Measurements from ENCODE around the gene ST3GAL3. TPM values are rescaled to one million over a fixed set of nuclear protein-coding genes. Genes with fewer than 3 reads are reported as not detected.

Gene ST3GAL3
- total and polyA plus RNA-seq, 8 donors: 5.6 to 11.4 (median 8.6) TPM

DNA sequence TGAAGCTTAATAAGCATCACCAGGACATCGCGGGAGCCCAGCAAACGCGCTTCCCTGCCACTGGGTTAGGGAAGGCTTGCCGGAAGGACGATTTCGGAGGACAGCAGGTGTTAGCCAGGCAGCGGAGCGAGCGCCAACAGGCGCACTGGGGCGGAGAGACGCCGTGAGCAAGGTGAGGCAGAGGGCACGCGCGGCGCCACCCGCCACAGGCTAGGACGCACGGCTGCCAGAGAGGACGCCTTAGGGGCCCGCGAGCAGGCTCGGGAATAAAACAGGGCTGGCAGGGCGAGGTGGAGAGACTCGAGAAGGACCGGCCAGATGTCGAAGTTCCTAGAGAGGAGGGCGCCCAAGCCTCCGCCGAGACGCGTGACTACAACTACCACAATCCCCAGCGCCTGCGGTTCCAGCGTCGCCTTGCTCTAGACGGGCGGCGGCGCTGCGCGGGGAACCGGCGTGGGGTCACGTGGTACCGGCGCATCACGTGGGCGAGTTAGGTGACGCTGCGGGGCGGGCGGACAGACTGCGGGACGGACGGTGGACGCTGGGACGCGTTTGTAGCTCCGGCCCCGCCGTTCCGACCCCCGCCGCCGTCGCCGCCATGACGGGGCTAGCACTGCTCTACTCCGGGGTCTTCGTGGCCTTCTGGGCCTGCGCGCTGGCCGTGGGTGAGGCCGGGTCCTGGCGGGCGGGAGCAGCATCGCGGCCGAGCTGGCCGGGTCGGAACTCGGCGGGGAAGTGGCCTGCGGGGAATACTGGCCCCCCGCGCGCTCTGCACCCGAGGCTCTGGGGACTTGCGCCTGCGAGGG lies 267.3 kb downstream of the ST3GAL3 start, which contains the start of gene ATP6V0B:
TSS of gene ATP6V0B (plus strand) at position 518 of the 806 bp plus-strand sequence. CDS start at position 599, 81 bp downstream.
- peak; percentile 81 to 91 (median 84) for ATAC-seq
- peak; percentile 95 to 99 (median 97) for DNase-seq
- Histone ChIP-seq H3K4me1 (peaks cover 6 to 33% (median 14%) of the 10 kb centered on the region in 3 donors), H3K27ac (peak within 1 kb of the TSS; percentile 86 to 96 (median 92)), H3K9me3 (no peaks in the 10 kb centered on the region), H3K4me3 (peak within 1 kb of the TSS; percentile 69 to 92 (median 82)), H3K36me3 (peaks cover 0 to 4% (median 0%) of the 10 kb centered on the region in 3 donors), H3K27me3 (no peaks in the 10 kb centered on the region)
- WGBS, 2 donors: 0% methylated on average over 83 to 93 of the region's 93 CpGs
- TF ChIP-seq, protein P1, sequence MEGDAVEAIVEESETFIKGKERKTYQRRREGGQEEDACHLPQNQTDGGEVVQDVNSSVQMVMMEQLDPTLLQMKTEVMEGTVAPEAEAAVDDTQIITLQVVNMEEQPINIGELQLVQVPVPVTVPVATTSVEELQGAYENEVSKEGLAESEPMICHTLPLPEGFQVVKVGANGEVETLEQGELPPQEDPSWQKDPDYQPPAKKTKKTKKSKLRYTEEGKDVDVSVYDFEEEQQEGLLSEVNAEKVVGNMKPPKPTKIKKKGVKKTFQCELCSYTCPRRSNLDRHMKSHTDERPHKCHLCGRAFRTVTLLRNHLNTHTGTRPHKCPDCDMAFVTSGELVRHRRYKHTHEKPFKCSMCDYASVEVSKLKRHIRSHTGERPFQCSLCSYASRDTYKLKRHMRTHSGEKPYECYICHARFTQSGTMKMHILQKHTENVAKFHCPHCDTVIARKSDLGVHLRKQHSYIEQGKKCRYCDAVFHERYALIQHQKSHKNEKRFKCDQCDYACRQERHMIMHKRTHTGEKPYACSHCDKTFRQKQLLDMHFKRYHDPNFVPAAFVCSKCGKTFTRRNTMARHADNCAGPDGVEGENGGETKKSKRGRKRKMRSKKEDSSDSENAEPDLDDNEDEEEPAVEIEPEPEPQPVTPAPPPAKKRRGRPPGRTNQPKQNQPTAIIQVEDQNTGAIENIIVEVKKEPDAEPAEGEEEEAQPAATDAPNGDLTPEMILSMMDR (IDR thresholded peaks at IDR 0.05): peak in 1 of 4 donors; percentile 12
- no peak for FAIRE-seq
- intact Hi-C loops (cut with DNase I): no loop called here

DNA sequence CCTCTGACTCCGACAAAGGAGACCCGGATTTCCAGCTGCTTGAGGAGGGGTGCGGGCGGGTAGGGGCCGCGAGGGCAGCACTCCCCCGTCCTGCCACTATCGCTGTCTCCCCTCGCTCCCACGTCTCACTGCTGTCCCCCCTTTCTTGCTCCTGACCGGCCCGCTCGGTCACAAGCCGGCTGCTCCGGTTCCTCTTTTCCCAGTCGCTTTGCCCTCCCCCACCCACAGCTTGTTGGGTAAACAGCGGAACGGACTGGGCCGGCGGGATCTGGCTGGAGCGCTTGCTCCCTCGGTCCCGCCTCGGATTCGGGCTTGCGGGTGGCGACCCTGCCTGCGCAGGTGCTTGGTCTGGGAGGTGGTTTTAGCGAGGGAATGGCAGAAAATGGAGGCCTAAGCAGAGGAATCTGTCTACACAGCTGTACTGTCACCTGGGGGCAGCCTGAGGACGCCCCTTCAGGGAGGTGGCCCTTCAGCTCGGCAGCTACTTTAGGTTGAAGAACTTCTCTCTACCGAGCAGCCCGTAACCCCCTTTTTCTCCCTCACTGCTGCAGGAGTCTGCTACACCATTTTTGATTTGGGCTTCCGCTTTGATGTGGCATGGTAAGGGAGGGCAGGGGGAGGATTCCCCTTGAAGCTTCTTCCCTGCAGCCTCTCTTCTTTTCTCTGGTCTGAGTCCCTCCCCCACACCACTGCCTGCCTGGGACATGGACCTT lies 268.1 kb downstream of the ST3GAL3 start:
- H3K9me3 ChIP-seq: no peaks in the 10 kb centered on the region
- TF ChIP-seq, protein P1 (IDR thresholded peaks at IDR 0.05): no peak
- H3K4me3 ChIP-seq: peak overlapping the region; percentile 69 to 92 (median 82)
- H3K27me3 ChIP-seq: no peaks in the 10 kb centered on the region
- H3K36me3 ChIP-seq: peaks cover 0 to 4% (median 0%) of the 10 kb centered on the region in 3 donors
- no peak for FAIRE-seq
- ATAC-seq: peak; percentile 39 to 53 (median 50)
- DNase-seq: peak; percentile 70 to 87 (median 76)
- peak overlapping the region; percentile 86 to 96 (median 92) for H3K27ac ChIP-seq
- WGBS, 2 donors: 1% methylated on average over 34 of the region's 34 CpGs
- peaks cover 6 to 36% (median 14%) of the 10 kb centered on the region in 3 donors for H3K4me1 ChIP-seq
- intact Hi-C loops (cut with DNase I): no loop called here

DNA sequence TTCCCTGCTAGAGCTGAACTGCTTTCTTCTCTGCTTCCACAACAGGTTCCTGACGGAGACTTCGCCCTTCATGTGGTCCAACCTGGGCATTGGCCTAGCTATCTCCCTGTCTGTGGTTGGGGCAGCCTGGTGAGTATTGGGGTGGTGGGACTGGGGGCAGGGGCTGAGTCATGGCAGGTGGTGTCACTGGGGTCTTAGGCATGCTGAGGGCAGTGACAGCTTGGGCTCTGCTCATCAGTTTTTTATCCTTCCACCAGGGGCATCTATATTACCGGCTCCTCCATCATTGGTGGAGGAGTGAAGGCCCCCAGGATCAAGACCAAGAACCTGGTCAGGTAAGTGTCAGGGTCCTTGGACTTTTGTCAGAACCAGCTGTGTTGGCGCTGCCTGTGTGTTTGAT lies 268.7 kb downstream of the ST3GAL3 start:
- intact Hi-C loops (cut with DNase I): no loop called here
- Histone ChIP-seq H3K27ac (peak overlapping the region in 2 of 4 donors; percentile 86 to 96), H3K36me3 (peaks cover 0 to 4% (median 0%) of the 10 kb centered on the region in 3 donors), H3K4me1 (peaks cover 0 to 31% (median 14%) of the 10 kb centered on the region in 3 donors), H3K27me3 (no peaks in the 10 kb centered on the region), H3K4me3 (peak overlapping the region; percentile 69 to 92 (median 82)), H3K9me3 (no peaks in the 10 kb centered on the region)
- TF ChIP-seq, protein P1 (IDR thresholded peaks at IDR 0.05): no peak
- FAIRE-seq: no peak
- 30 to 39% methylated on average over 4 of the region's 4 CpGs for WGBS, 2 donors
- no peak for ATAC-seq
- DNase-seq: no peak

DNA sequence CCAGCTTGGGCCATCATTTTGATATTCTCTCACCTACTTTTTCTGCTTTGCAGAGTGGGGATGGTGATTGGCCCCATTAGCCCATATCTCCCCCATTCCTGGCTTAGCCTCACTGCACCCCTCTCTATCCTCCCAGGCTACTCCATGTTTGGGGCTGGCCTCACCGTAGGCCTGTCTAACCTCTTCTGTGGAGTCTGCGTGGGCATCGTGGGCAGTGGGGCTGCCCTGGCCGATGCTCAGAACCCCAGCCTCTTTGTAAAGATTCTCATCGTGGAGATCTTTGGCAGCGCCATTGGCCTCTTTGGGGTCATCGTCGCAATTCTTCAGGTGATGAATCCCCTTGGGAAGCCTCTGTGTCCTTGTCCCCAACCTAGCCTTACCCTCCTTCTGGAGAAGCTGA lies 269.6 kb downstream of the ST3GAL3 start:
- intact Hi-C loops (cut with DNase I): no loop called here
- H3K27ac ChIP-seq: no peak overlapping the region
- H3K4me3 ChIP-seq: peak overlapping the region in 2 of 4 donors; percentile 5 to 72
- TF ChIP-seq, protein P1 (IDR thresholded peaks at IDR 0.05): no peak
- no peaks in the 10 kb centered on the region for H3K27me3 ChIP-seq
- WGBS, 2 donors: 64 to 74% methylated on average over 8 of the region's 8 CpGs
- H3K9me3 ChIP-seq: no peaks in the 10 kb centered on the region
- FAIRE-seq (no peak), DNase-seq (peak in 1 of 6 donors; percentile 17), ATAC-seq (no peak)
- peaks cover 0 to 4% (median 0%) of the 10 kb centered on the region in 3 donors for H3K36me3 ChIP-seq
- H3K4me1 ChIP-seq: peaks cover 0 to 31% (median 14%) of the 10 kb centered on the region in 3 donors
